Measurements from ENCODE around the gene PIGU.
"Not testable (repeated sequence)": the region's sequence is repeated elsewhere in the genome, so short reads cannot be mapped to it uniquely, and the experiment has no call there.

PIGU gene

GRCh38 chr20:34618676-34619075 lies 58.2 kb downstream of the PIGU start:
- DNase-seq: no peak

- not testable (repeated sequence) for DNase-seq
These were observed 60.0 kb downstream of the PIGU start for GRCh38 chr20:34616913-34617312.

GRCh38 chr20:34615477-34615876 lies 61.4 kb downstream of the PIGU start:
- no peak for DNase-seq

GRCh38 chr20:34611976-34612375 lies 64.9 kb downstream of the PIGU start:
- not testable (repeated sequence) for DNase-seq

- DNase-seq: no peak
These were observed 69.8 kb downstream of the PIGU start for GRCh38 chr20:34607066-34607465.

- DNase-seq: no peak
These were observed 71.7 kb downstream of the PIGU start for GRCh38 chr20:34604980-34605788.

- no peak for DNase-seq
These were observed 75.8 kb downstream of the PIGU start for GRCh38 chr20:34600892-34601653.

GRCh38 chr20:34595377-34596184 lies 81.3 kb downstream of the PIGU start:
- no peak for DNase-seq

GRCh38 chr20:34586488-34587163 lies 90.3 kb downstream of the PIGU start:
- no peak for DNase-seq

GRCh38 chr20:34585019-34585418 lies 91.9 kb downstream of the PIGU start:
- no peak for DNase-seq

- DNase-seq: no peak
These were observed 93.3 kb downstream of the PIGU start for GRCh38 chr20:34583544-34583943.

- no peak for DNase-seq
These were observed 94.0 kb downstream of the PIGU start for GRCh38 chr20:34582911-34583310.

- no peak for DNase-seq
These were observed 94.7 kb downstream of the PIGU start for GRCh38 chr20:34582221-34582620.

- no peak for DNase-seq
These were observed 95.3 kb downstream of the PIGU start for GRCh38 chr20:34581341-34582184.

- peak; percentile 3 for DNase-seq
These were observed 96.6 kb downstream of the PIGU start for GRCh38 chr20:34579979-34580940.

GRCh38 chr20:34579191-34579978 lies 97.5 kb downstream of the PIGU start:
- DNase-seq: no peak

GRCh38 chr20:34578521-34578920 lies 98.4 kb downstream of the PIGU start:
- no peak for DNase-seq

- no peak for DNase-seq
These were observed 98.9 kb downstream of the PIGU start for GRCh38 chr20:34578025-34578424.

GRCh38 chr20:34577061-34577460 lies 99.8 kb downstream of the PIGU start:
- DNase-seq: no peak

- no peak for DNase-seq
These were observed 101.1 kb downstream of the PIGU start for GRCh38 chr20:34575756-34576155.

Data from NCI-H774 (cell line).